NB4 (cell line): ENCODE data around the gene FEM1B.
A peak's percentile ranks its signal among the peaks of the same experiment; 100 is the strongest.

Experiments used
- DNase-seq: peaks from one replicate; pipeline ENCODE4 v3.0.0; 2010; ENCODE audit warnings: low read depth
- H3K4me3 ChIP-seq: one replicate; pipeline ENCODE4 v1.5.1; 2011; ENCODE audit warnings: mild to moderate bottlenecking, low read depth, low read length, moderate library complexity
- MAX ChIP-seq: IDR thresholded peaks from 2 replicates; pipeline ENCODE4 v1.6.1; 2011; ENCODE audit warnings: low read depth, low read length
- MYC ChIP-seq: IDR thresholded peaks from 2 replicates; pipeline ENCODE4 v1.6.1; 2011; ENCODE audit warnings: low read depth, low read length
- POLR2A ChIP-seq: IDR thresholded peaks from 2 replicates; pipeline ENCODE4 v1.6.1; 2011; ENCODE audit warnings: mild to moderate bottlenecking; ENCODE audit not compliant: insufficient read length; ENCODE audit errors: extremely low read depth
- TF ChIP-seq, protein P1 (sequence below): IDR thresholded peaks from one replicate; pipeline ENCODE4 v1.5.1; 2012; ENCODE audit warnings: low read depth, low read length

FEM1B gene

GRCh38 chr15:68277603-68278344 lies at the start of gene FEM1B:
Gene FEM1B, plus strand, starts transcription at chr15:68277745. Its CDS starts 673 bp downstream, at chr15:68278418.
- TF ChIP-seq, protein P1, sequence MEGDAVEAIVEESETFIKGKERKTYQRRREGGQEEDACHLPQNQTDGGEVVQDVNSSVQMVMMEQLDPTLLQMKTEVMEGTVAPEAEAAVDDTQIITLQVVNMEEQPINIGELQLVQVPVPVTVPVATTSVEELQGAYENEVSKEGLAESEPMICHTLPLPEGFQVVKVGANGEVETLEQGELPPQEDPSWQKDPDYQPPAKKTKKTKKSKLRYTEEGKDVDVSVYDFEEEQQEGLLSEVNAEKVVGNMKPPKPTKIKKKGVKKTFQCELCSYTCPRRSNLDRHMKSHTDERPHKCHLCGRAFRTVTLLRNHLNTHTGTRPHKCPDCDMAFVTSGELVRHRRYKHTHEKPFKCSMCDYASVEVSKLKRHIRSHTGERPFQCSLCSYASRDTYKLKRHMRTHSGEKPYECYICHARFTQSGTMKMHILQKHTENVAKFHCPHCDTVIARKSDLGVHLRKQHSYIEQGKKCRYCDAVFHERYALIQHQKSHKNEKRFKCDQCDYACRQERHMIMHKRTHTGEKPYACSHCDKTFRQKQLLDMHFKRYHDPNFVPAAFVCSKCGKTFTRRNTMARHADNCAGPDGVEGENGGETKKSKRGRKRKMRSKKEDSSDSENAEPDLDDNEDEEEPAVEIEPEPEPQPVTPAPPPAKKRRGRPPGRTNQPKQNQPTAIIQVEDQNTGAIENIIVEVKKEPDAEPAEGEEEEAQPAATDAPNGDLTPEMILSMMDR: no peak
- TF ChIP-seq MAX: peak; percentile 69
- peak; percentile 72 for TF ChIP-seq POLR2A
- TF ChIP-seq MYC: peak; percentile 88
- H3K4me3 ChIP-seq: peak within 1 kb of the TSS; percentile 96
- DNase-seq: peak; percentile 94

DNA sequence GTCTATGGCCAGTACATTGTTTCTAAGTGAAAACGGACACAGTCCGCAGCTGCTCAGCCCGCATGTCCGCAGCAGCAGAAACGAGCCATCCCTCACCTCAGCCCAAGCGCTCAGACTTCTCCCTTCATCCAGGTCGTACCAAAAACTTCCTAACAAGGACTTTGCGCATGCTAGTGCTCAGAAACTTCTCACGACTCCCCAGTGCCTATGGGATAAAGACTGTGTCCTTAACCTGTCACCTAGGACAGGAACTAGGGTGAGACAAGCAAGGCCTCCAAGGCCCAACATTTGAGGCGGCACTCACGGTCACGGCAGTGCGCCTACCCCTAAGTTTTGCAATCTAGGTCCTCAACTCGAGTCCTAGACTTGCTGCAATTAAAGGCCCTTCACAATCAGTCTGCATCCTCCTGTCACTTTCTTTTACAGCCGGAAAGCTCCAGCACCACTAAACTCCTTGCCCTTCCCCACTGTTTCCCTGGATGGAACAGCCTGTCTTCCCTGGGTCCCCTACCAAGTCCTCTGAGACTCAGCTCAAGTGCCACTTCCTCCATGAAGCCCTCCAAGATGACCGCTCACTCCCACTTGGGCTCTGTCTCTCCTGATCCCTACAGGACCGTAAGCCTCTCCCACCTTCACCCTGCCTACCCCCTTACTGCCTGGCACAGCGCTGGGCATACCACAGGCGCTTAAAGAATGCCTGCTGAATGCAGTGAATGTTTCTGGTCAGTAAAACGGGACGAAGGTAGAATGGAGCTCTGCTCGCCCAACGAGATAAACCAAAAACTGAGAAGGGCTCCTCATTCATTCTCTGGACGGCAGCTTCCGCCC lies 49.2 kb upstream of the FEM1B start:
- H3K4me3 ChIP-seq: peak overlapping the region; percentile 83
- peak; percentile 71 for DNase-seq
- TF ChIP-seq MAX (peak; percentile 34; the same call in 1 of the 2 replicates), POLR2A (no peak)

DNA sequence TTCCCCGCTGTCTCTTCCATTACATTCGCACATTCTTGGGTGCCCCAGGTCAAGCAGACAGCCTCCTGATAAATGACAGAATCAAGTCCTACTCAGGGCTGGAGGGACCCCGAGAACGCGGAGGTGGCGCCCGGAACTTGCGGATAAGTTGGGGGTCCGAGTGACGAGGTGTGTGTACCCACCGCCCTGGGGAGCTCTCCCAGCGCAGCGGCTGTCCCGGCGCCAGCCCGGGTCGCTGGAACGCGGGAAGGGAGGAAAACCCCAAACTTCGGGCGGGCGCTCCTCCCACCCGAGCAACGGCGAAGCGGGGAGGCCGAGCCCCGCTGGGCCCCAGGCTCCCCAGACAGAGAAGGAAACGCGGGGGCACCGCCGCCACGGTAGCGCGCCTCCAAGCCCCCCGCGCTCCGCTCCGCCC lies 48.6 kb upstream of the FEM1B start:
- peak; percentile 49 for DNase-seq
- H3K4me3 ChIP-seq: peak overlapping the region; percentile 83
- TF ChIP-seq MAX (no peak), MYC (no peak), POLR2A (no peak)
- TF ChIP-seq, protein P1: no peak

DNA sequence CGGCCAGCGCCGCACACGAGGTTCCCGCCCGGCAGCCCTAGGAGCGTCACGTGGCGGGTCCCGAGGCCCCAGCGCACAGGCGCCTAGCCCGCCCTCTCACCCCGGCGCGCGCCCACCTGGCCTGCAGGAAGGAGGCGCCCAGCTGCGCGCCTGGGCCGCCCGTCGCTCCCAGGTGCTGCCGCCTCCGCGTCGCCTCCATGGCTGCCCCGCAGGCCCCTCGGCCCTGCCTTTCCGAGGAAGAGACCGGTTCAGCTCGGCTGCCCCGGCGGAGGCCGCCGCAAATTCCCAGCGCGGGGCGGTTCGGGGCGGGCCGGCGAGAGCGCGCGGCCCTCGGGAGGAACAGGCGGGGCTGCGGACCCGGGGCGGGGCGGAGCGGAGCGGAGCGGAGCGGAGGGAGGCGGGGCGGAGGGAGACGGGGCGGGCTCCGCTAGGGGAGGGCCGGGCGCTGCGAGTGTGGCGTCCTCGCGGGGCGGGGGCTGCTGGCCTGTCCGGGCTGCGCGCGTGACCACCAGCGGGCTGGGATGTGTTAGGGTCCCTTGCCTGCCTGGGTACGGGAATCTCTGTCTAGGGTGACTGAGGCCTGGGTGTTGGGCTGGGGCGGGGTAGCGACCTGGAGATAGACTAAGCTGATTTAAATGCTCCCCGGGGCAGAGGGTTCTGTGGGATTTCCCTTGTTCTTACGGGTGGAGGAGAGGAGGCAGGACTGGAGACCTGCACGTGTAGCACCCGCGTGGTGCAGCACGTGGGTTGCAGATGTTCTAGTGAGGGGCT lies 48.0 kb upstream of the FEM1B start, which contains the start of gene CLN6:
CLN6 (minus strand) TSS at position 343 of the 771 bp plus-strand sequence; CDS start at position 199, 144 bp downstream.
- DNase-seq: peak; percentile 86
- TF ChIP-seq MYC: peak; percentile 100
- TF ChIP-seq MAX: peak; percentile 100
- TF ChIP-seq, protein P1: no peak
- peak; percentile 79 for TF ChIP-seq POLR2A
- peak within 1 kb of the TSS; percentile 83 for H3K4me3 ChIP-seq

GRCh38 chr15:68230157-68231100 lies 47.1 kb upstream of the FEM1B start:
- DNase-seq: peak; percentile 23
- H3K4me3 ChIP-seq: peak overlapping the region; percentile 66
- TF ChIP-seq MAX: no peak
- TF ChIP-seq, protein P1: no peak
- TF ChIP-seq MYC: no peak
- no peak for TF ChIP-seq POLR2A
